ENCODE measurements around the gene TRIM66. TPM values are rescaled to one million over a fixed set of nuclear protein-coding genes. Genes with fewer than 3 reads are reported as not detected.

The TRIM66 gene
- polyA plus RNA-seq, 1 donor from 2014 or later, result 0.75 TPM

GRCh38 chr11:8636127-8636526 is 46.3 kb downstream of the TRIM66 start:
- Mint-ChIP-seq H3K9me3 (peaks cover 0 to 13% (median 4%) of the 10 kb centered on the region in 3 donors), H3K4me1 (no peaks in the 10 kb centered on the region), H3K27ac (peak overlapping the region in 1 of 3 donors; percentile 71), H3K36me3 (peaks cover 23% of the 10 kb centered on the region), H3K4me3 (no peak overlapping the region), H3K27me3 (no peaks in the 10 kb centered on the region)

GRCh38 chr11:8634498-8634897 is 48.0 kb downstream of the TRIM66 start:
- Mint-ChIP-seq H3K27ac (no peak overlapping the region), H3K4me3 (no peak overlapping the region), H3K9me3 (peaks cover 0 to 13% (median 4%) of the 10 kb centered on the region in 3 donors), H3K27me3 (no peaks in the 10 kb centered on the region), H3K4me1 (no peaks in the 10 kb centered on the region), H3K36me3 (peaks cover 23% of the 10 kb centered on the region)

- H3K4me1 Mint-ChIP-seq, result no peaks in the 10 kb centered on the region
- H3K27ac Mint-ChIP-seq, result no peak overlapping the region
- no peak overlapping the region for H3K4me3 Mint-ChIP-seq
- H3K27me3 Mint-ChIP-seq, result no peaks in the 10 kb centered on the region
- H3K9me3 Mint-ChIP-seq, result peaks cover 0 to 8% (median under 1%) of the 10 kb centered on the region in 3 donors
- peaks cover 12% of the 10 kb centered on the region for H3K36me3 Mint-ChIP-seq
These were observed 50.9 kb downstream of the TRIM66 start for GRCh38 chr11:8631395-8632118.

DNA sequence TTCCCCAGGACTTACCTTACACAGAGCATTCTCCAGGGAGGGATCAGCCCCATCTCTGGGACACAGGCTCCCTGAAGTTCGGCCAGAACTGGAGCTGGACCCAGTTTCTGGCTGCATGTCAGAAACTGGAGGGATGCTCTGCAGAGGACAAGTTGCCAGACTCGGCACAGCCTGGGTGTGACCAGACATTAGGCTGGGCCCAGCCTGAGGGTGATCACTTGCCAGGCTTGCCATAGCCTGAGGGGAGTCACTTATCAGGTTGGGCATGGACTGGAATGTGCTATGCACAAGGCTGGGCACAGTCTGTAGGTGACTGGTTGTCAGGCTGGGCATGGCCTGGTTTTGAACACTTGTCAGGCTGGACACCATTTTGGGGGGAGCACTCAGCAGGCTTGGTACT is 57.8 kb downstream of the TRIM66 start:
- Mint-ChIP-seq H3K4me1 (no peaks in the 10 kb centered on the region), H3K27me3 (no peaks in the 10 kb centered on the region), H3K27ac (no peak overlapping the region), H3K4me3 (no peak overlapping the region), H3K9me3 (no peaks in the 10 kb centered on the region), H3K36me3 (peaks cover 9% of the 10 kb centered on the region)

DNA sequence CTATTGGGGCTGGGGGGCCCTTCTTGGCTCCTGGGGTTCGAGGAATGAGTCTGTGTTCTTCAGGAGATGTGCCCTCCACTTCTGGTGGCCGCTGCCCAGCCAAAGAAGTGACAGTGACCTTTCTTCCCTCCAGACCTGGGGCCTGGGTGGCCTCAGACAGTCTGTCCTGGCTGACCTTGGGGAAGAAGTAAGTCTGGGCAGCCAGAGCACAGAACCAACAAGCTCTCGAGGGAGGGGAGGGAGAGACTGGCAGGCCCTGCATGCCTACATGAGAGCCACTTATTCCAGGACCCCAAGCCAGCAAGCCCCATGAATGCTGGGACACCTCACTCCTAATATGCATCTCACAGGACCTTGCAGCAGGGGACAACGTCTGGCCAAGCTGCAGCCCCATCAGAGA is 61.3 kb downstream of the TRIM66 start:
- Mint-ChIP-seq H3K9me3 (no peaks in the 10 kb centered on the region), H3K27ac (no peak overlapping the region), H3K27me3 (no peaks in the 10 kb centered on the region), H3K4me3 (no peak overlapping the region), H3K4me1 (peaks cover 0 to 3% (median 0%) of the 10 kb centered on the region in 3 donors), H3K36me3 (peaks cover 11% of the 10 kb centered on the region)

- H3K36me3 Mint-ChIP-seq, result peaks cover 11% of the 10 kb centered on the region
- no peak overlapping the region for H3K4me3 Mint-ChIP-seq
- H3K9me3 Mint-ChIP-seq, result no peaks in the 10 kb centered on the region
These were observed 65.4 kb downstream of the TRIM66 start for GRCh38 chr11:8617063-8617462.

GRCh38 chr11:8615291-8616032 is 67.0 kb downstream of the TRIM66 start:
- H3K27ac Mint-ChIP-seq, result peak overlapping the region in 1 of 3 donors; percentile 19
- H3K27me3 Mint-ChIP-seq, result no peaks in the 10 kb centered on the region
- H3K9me3 Mint-ChIP-seq, result no peaks in the 10 kb centered on the region
- no peak overlapping the region for H3K4me3 Mint-ChIP-seq
- H3K36me3 Mint-ChIP-seq, result peaks cover 9% of the 10 kb centered on the region
- H3K4me1 Mint-ChIP-seq, result peaks cover 0 to 3% (median 0%) of the 10 kb centered on the region in 3 donors

More at GRCh38 chr11:8617063-8617462, 65.4 kb downstream of the TRIM66 start:
- Mint-ChIP-seq H3K27me3 (no peaks in the 10 kb centered on the region), H3K27ac (no peak overlapping the region), H3K4me1 (peaks cover 0 to 3% (median 0%) of the 10 kb centered on the region in 3 donors)

DNA sequence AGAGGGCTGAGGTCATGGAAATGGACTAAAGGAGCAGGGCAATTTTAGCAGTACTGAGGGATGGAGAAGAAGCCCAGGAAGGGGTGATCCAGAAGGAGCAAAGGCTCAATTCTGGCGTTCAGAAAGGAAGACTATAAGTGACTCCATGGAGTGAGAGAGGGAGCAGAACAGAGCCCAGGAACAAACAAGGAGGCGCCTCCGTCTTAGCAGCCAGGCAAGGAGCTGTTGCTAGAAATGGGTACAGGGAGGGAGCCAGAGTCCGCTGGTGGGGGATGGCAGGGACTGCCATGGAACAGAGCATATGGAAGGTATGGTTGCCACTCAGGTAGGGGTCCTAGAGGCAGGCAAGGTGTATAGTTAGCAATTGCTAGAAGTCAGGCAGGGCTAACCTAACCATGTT is 68.0 kb downstream of the TRIM66 start:
- H3K4me3 Mint-ChIP-seq, result no peak overlapping the region
- no peaks in the 10 kb centered on the region for H3K9me3 Mint-ChIP-seq
- no peaks in the 10 kb centered on the region for H3K27me3 Mint-ChIP-seq
- H3K4me1 Mint-ChIP-seq, result peaks cover 0 to 3% (median 0%) of the 10 kb centered on the region in 3 donors
- H3K36me3 Mint-ChIP-seq, result peaks cover 9% of the 10 kb centered on the region
- no peak overlapping the region for H3K27ac Mint-ChIP-seq

- H3K36me3 Mint-ChIP-seq, result peaks cover 7% of the 10 kb centered on the region
- H3K4me3 Mint-ChIP-seq, result no peak overlapping the region
- H3K9me3 Mint-ChIP-seq, result no peaks in the 10 kb centered on the region
- no peaks in the 10 kb centered on the region for H3K27me3 Mint-ChIP-seq
- no peaks in the 10 kb centered on the region for H3K4me1 Mint-ChIP-seq
- H3K27ac Mint-ChIP-seq, result peak overlapping the region in 1 of 3 donors; percentile 60
These were observed 69.4 kb downstream of the TRIM66 start for GRCh38 chr11:8613036-8613435.

GRCh38 chr11:8612522-8612921 is 69.9 kb downstream of the TRIM66 start:
- Mint-ChIP-seq H3K4me3 (no peak overlapping the region), H3K9me3 (no peaks in the 10 kb centered on the region), H3K27me3 (no peaks in the 10 kb centered on the region), H3K27ac (peak overlapping the region in 1 of 3 donors; percentile 60), H3K4me1 (no peaks in the 10 kb centered on the region), H3K36me3 (peaks cover 7% of the 10 kb centered on the region)

DNA sequence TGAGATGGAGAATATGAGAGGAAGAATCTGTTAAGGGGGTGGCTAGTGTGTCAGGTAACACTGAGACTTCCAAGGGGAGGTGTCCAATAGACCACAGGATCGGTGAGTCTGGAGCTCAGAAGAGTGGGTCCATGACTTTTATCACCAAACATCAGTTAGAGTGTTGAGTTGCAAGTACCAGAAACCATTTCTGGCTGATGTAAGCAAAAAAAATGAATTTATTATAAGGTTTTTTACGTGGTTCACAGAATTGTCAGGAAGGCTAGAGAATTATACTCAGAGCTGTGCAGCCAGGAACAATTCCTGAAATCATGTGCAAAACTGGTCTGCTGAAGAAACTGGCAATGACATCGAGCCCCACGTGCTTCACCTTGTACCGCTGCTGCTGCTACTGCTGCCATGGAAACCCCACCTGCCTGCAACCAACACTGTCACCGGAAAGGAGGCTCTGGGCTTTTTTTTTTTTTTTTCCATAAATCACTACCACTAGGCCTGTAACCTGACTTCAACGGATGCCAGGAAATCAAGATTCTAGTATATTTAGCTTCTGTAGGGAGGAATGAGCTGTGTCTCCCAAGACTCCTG is 71.8 kb downstream of the TRIM66 start:
- Mint-ChIP-seq H3K27ac (no peak overlapping the region), H3K4me3 (no peak overlapping the region), H3K36me3 (peaks cover 4% of the 10 kb centered on the region), H3K4me1 (no peaks in the 10 kb centered on the region), H3K9me3 (no peaks in the 10 kb centered on the region), H3K27me3 (no peaks in the 10 kb centered on the region)

GRCh38 chr11:8608652-8609051 is 73.8 kb downstream of the TRIM66 start:
- Mint-ChIP-seq H3K4me3 (no peak overlapping the region), H3K27ac (no peak overlapping the region), H3K27me3 (peaks cover 11% of the 10 kb centered on the region), H3K4me1 (peaks cover 0 to 3% (median 0%) of the 10 kb centered on the region in 3 donors), H3K9me3 (no peaks in the 10 kb centered on the region), H3K36me3 (peaks cover 4% of the 10 kb centered on the region)

DNA sequence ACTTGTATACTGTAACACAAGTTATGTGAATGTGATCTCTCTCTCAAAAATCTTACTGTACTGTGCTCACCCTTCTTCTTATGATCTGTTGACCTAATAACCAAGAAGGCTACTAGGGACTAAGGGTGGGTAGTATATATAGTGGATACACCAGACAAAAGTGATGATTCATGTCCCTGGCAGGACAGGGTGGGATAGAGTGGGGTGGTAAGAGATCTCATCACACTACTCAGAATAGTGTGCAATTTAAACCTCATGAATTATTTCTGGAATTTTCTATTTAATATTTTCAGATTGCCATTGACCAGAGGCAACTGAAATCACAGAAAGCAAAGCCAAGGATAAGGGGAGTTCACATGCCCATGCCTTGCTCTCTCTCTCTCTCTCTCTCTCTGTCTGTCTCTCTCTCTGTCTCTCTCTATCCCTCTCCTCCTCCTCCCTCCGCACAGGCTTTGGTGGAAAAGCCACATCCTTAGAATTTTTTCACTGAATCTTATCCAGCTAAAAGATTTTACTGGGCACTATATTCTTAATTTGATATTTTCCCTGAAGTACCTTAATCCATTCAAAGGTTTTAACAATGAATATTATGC is 76.4 kb downstream of the TRIM66 start:
- no peak overlapping the region for H3K27ac Mint-ChIP-seq
- H3K36me3 Mint-ChIP-seq, result peaks cover 2% of the 10 kb centered on the region
- H3K4me3 Mint-ChIP-seq, result no peak overlapping the region
- peaks cover 11% of the 10 kb centered on the region for H3K27me3 Mint-ChIP-seq
- peaks cover 0 to 3% (median 0%) of the 10 kb centered on the region in 3 donors for H3K4me1 Mint-ChIP-seq
- H3K9me3 Mint-ChIP-seq, result no peaks in the 10 kb centered on the region

- H3K4me3 Mint-ChIP-seq, result no peak overlapping the region
- H3K27ac Mint-ChIP-seq, result no peak overlapping the region
- H3K4me1 Mint-ChIP-seq, result peaks cover 0 to 3% (median 0%) of the 10 kb centered on the region in 3 donors
- H3K36me3 Mint-ChIP-seq, result no peaks in the 10 kb centered on the region
- no peaks in the 10 kb centered on the region for H3K9me3 Mint-ChIP-seq
- peaks cover 11% of the 10 kb centered on the region for H3K27me3 Mint-ChIP-seq
These were observed 78.3 kb downstream of the TRIM66 start for GRCh38 chr11:8604078-8604723.

DNA sequence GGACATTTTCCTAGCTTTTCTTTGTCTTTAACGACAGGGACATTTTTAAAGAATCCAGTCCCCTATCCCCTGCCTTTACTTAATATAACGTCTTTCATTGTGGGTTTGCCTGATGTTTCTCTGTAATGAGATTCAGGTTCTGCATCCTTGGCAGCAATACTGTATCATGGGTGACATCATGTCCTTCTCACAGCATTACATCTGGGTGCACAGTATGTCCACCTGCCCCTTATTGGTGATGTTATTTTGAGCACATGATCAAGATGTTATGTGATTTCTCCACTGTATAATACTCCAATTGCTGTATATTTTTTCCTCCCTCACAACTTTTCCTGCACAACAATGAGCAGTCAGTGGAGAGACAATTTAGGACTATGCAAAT is 78.8 kb downstream of the TRIM66 start:
- no peaks in the 10 kb centered on the region for H3K9me3 Mint-ChIP-seq
- no peak overlapping the region for H3K4me3 Mint-ChIP-seq
- no peak overlapping the region for H3K27ac Mint-ChIP-seq
- peaks cover 11% of the 10 kb centered on the region for H3K27me3 Mint-ChIP-seq
- peaks cover 0 to 3% (median 0%) of the 10 kb centered on the region in 3 donors for H3K4me1 Mint-ChIP-seq
- H3K36me3 Mint-ChIP-seq, result no peaks in the 10 kb centered on the region
